Stimulated activated memory B cell treated with anti-CD40 and anti-IgM and Interleukin-4, amounts not matched to agents 10 μg/mL and 1 μg/mL and 100 μg/mL, for 72 hours (primary cell): ENCODE data around the gene TPRN.

ENCODE experiments used
- ATAC-seq: fragments of 150-1000 bp; cut with Tn5 transposase; 2 replicates; pipeline ENCODE4 v1.10.0; 2021
- H3K27ac Mint-ChIP-seq: one replicate; pipeline ENCODE4 v1.8.0; 2022; ENCODE audit warnings: mild to moderate bottlenecking, mixed read lengths
- H3K27me3 Mint-ChIP-seq: one replicate; pipeline ENCODE4 v1.8.0; 2022; ENCODE audit warnings: mixed read lengths
- H3K36me3 Mint-ChIP-seq: one replicate; pipeline ENCODE4 v1.8.0; 2022; ENCODE audit warnings: mixed read lengths
- H3K4me1 Mint-ChIP-seq: one replicate; pipeline ENCODE4 v1.8.0; 2022; ENCODE audit warnings: mixed read lengths
- H3K4me3 Mint-ChIP-seq: one replicate; pipeline ENCODE4 v1.8.0; 2022; ENCODE audit warnings: mild to moderate bottlenecking, moderate library complexity, mixed read lengths
- H3K9me3 Mint-ChIP-seq: one replicate; pipeline ENCODE4 v1.8.0; 2022; ENCODE audit warnings: mixed read lengths

TPRN gene

DNA sequence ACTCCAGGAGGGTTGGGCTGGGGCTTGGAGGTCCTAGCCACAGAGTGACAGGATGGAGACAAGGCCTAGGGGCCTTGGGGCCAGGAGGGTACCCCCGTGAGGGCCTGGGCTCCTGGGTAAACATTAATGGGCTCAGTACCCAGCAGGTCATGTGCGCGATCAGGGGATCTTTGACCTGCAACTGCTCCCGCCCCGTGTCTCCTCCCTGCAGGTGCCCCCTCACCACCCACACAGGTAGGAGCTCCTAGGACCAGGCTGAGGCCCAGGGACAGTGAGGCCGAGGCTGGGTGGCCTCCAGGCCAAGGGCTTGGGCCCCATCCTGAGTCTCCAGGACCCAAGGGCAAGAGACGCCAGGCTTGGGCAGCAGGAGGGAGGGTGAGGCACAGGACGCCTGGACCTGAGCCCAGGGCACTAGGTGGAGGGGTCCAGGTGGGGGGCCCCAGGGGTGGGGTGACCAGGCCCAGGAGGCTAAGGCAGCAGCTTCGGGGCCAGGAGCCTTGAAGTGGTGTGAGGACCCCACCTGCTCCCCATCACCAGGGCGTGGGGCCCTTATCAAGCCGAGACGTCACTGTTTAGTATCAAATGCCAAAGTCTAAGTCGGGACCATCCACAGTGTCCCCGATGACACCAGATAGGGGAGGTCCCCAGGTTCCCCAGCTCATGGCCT is 30.3 kb upstream of the TPRN start, which contains the start of gene SLC34A3:
TSS of gene SLC34A3 (plus strand) at position 197 of the 667 bp plus-strand sequence. CDS start 802 bp downstream, outside the sequence.
- no peak within 1 kb of the TSS for H3K27ac Mint-ChIP-seq

DNA sequence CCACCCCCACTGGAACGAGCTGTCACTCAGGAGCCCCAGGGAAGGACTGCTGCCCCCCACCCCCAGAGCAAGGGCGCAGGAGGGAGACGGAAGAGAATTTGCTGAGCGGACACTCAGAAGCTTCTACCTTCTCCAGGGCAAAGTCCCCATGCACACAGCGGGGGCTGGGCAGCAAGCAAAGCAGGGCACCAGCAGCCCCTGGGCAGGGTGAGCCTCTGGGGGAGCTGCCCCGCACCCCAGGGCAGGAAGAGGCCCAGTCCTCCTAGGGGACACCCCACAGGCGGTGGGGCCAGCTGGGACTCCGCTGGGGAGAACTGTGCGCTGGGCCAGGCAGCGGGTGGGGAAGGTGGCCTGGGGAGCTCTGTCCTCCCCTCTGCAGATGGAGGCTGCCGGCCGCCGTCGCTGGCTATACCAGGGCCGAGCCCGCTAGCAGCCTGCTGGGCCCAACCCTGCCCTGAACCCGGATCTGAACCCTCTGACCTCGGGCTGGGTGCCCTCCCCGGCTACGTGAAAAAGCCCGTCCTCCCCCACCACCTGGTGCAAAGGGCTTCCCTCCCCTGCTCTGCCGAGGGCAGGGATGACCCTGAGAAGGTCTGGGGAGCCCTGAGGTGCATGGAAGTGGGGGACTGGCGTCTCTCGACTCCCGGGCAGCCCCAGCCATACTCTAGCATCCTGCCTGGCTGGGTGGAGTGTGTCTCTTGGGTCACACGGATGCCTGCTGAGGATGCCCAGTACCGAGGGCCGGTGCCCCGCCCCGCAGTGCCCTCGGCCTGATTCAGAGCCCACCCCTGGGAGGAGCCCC is 29.6 kb upstream of the TPRN start:
- H3K36me3 Mint-ChIP-seq, result no peaks in the 10 kb centered on the region
- ATAC-seq, result no peak
- peaks cover 43% of the 10 kb centered on the region for H3K27me3 Mint-ChIP-seq
- peaks cover 14% of the 10 kb centered on the region for H3K4me1 Mint-ChIP-seq
- no peak overlapping the region for H3K4me3 Mint-ChIP-seq
- H3K9me3 Mint-ChIP-seq, result no peaks in the 10 kb centered on the region
- H3K27ac Mint-ChIP-seq, result no peak overlapping the region

More for the DNA sequence above, 30.3 kb upstream of the TPRN start, which contains the start of gene SLC34A3:
- peaks cover 20% of the 10 kb centered on the region for H3K4me1 Mint-ChIP-seq
- peaks cover 47% of the 10 kb centered on the region for H3K27me3 Mint-ChIP-seq
- no peak for ATAC-seq
- H3K9me3 Mint-ChIP-seq, result no peaks in the 10 kb centered on the region
- no peak within 1 kb of the TSS for H3K4me3 Mint-ChIP-seq
- H3K36me3 Mint-ChIP-seq, result no peaks in the 10 kb centered on the region

DNA sequence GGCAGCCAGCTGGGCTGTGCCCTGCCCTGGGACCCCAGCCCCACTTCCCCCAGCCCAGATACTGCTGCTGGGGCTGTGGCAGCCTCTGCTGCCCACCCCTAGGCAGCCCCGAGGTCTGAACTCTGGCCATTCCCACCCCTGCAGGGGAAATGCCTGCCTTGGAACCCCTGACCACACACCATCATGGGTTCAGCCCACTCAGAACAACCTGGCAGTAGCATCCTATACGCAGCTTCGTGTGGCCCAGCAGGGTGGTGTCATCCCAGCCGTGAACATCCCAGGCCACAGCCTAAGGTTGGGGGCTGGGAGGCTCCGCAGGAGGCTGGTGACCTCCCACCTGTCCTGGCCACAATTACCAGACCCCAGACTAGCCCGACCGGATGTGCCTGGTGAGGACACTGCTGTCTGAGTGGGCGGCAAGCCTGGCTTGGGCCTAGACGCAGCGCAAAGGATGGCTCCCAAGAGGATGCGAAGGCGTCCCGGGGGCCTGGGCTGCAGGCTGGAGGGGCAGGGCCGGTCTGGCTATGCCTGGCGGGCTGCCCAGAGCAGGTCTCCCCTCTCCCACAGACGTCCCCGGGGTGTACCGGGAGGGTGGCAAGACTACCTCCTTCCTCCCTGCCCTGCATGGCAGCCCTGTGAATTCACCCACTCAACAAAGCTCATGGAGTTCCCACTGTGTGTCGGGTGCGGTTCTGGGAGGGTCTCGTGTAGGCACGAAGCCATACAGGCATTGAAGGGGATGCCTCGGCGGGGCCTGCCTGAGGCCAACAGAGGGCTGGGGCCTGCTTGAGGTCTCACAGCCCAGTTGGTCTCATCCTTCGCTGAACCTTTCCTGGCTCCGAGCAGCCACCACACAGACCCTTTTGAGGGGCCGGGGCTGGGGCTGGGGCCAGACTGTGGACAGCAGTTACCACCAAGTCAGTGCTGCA is 28.7 kb upstream of the TPRN start:
- Mint-ChIP-seq H3K36me3 (no peaks in the 10 kb centered on the region), H3K27ac (no peak overlapping the region), H3K4me3 (no peak overlapping the region), H3K27me3 (peaks cover 35% of the 10 kb centered on the region), H3K9me3 (no peaks in the 10 kb centered on the region), H3K4me1 (peaks cover 7% of the 10 kb centered on the region)
- no peak for ATAC-seq

DNA sequence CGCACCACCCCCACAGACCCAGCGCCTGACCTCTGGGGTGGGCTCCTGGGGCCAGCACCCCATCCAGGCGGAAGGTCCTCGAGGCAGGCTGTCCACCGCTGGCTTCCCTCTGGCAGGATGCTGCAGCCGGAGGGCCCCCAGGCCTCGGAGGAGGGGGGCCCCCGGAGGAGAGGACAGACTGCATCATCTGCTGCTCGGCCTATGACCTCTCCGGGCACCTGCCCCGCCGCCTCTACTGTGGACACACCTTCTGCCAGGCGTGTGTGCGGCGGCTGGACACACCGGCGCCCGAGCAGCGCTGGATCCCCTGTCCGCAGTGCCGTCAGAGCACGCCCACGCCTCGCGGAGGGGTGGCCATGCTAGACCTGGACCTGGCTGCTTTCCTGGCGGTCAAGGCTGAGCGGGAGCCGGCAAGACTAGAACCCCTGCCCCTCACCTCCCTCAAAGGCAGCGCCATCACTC is 28.0 kb upstream of the TPRN start:
- Mint-ChIP-seq H3K4me1 (peaks cover 13% of the 10 kb centered on the region), H3K4me3 (no peak overlapping the region), H3K36me3 (no peaks in the 10 kb centered on the region), H3K27ac (no peak overlapping the region), H3K27me3 (peaks cover 35% of the 10 kb centered on the region), H3K9me3 (no peaks in the 10 kb centered on the region)
- no peak for ATAC-seq

DNA sequence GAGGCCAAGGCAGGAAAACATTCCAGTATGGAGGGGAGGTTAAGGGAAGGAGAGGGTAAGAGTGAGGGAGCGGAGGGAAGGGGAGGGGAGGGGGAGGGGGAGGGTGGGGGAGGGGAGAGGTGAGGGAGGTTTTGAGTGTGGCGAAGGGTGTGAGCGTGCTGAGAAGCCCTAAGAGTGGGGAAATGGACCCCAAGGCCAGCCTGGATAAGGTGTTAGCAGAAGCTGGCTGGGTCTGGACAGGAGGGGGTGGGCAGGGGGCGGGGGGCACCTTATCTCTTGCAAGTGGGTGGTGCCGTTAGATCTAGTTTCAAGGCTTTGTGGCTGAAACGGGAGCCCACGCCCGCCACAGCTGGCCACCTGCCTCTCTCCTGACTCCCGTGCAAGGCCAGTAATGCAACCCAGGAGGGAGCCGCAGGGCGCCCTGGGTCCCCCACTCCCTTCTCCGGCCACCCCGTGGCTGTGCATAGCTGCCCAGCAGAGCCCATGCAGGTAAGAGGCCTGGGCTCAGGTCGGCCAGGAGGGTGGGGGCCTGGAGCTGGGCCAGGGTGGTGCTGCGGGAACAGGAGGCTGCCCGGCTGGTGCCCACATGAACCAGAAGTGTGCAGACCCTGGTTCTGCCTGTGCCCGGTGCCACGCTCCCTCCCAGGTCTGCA is 27.4 kb upstream of the TPRN start:
- Mint-ChIP-seq H3K27me3 (peaks cover 35% of the 10 kb centered on the region), H3K4me3 (no peak overlapping the region), H3K36me3 (no peaks in the 10 kb centered on the region), H3K9me3 (no peaks in the 10 kb centered on the region), H3K27ac (peak overlapping the region; percentile 58), H3K4me1 (peaks cover 16% of the 10 kb centered on the region)
- ATAC-seq, result no peak

DNA sequence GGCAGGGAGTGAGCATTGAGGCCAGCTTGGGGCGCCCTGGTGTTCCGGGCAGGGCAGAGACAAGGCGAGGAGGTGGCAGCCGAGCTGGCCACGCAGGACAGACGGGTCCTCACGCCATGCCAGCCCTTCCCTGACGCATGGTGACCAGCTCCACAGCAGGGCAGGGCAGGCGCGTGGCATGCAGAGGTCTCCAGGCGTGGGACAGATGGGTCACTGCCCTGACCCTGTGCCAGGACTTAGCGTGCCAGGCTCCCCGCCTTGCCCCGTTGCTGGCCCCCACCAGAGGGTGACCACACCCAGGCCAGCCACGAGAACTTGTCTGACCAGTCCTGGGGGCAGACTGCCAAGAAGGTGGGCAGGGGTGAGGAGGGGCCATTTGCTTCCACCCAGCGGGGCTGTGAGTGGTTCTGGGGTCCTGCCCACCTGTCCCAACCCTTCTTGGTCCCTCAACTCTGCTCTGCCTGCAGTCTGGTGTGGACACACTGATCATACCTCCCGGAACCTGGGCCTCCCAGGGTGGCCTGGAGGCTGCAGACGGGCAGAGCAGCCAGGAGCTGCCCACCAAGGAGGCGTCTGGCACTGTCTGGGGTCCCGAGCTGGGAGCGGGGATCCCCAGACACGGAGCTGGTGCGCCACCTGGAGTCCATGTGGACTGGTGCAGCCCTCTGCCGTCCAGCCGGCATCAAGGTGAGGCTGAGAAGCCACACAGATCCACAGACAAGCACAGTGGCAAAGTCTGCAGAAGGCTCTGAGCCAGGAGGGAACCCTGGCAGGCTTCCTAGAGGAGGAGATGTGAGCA is 26.7 kb upstream of the TPRN start, which contains the start of gene RNF224:
TSS of gene RNF224 (plus strand) at position 449 of the 799 bp plus-strand sequence. CDS start 834 bp downstream, outside the sequence.
- Mint-ChIP-seq H3K4me1 (peaks cover 20% of the 10 kb centered on the region), H3K36me3 (no peaks in the 10 kb centered on the region), H3K4me3 (no peak within 1 kb of the TSS), H3K9me3 (no peaks in the 10 kb centered on the region), H3K27me3 (peaks cover 31% of the 10 kb centered on the region), H3K27ac (peak within 1 kb of the TSS; percentile 58)
- peak; percentile 60 for ATAC-seq

DNA sequence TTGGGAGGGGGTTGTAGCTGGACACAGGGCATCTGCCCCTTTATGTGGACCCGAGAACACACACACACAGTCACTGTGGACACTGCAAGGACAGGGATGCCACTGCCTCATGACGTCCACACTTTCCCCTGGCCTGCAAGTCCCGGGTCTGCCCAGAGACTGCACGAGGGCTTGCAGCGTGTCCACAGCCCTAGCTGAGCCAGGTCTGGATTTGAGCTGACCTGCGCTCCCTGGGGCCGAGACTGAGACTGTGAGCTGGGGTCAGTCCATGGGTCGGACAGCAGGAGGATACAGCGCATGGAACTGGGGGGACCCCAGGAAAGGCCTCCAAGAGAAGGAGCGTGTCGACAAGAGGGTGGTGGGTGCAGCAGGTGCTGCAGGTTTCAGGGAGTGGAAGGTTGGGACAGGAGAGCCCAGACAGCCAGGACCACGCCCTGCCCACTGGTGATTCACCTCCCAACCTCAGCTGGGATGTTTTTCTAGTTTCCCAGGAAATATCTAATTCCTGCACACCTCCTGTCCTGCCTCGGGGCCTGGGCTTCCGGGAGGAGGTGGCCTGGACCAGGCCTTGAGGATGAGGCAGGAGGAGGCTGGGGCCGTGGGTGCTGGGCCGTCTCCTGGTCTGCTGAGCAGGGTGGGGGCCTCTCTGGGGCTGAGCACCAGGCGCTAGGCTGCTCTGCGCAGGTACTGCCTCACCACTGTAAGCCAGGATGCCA is 26.0 kb upstream of the TPRN start:
- Mint-ChIP-seq H3K4me3 (no peak overlapping the region), H3K27me3 (peaks cover 24% of the 10 kb centered on the region), H3K36me3 (no peaks in the 10 kb centered on the region), H3K4me1 (peaks cover 20% of the 10 kb centered on the region), H3K27ac (no peak overlapping the region), H3K9me3 (no peaks in the 10 kb centered on the region)
- no peak for ATAC-seq

DNA sequence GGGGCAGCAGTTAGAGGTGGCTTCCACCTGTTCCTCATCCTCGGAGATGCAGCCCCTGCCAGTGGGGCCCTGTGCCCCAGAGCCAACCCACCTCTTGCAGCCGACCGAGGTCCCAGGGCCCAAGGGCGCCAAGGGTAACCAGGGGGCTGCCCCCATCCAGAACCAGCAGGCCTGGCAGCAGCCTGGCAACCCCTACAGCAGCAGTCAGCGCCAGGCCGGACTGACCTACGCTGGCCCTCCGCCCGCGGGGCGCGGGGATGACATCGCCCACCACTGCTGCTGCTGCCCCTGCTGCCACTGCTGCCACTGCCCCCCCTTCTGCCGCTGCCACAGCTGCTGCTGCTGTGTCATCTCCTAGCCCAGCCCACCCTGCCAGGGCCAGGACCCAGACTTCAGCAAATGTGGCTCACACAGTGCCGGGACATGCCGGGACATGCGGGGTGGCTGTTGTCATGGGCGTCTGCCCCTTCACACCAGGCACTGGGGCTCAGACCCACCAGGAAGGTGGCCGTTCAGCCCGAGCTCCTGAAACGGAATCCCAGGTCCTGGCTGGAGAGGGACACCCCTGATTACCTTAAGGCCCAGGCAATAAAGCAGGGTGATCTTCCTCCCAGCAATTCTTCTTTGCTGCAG is 25.3 kb upstream of the TPRN start:
- Mint-ChIP-seq H3K4me1 (peaks cover 20% of the 10 kb centered on the region), H3K27ac (peak overlapping the region; percentile 14), H3K4me3 (no peak overlapping the region), H3K9me3 (no peaks in the 10 kb centered on the region), H3K36me3 (no peaks in the 10 kb centered on the region), H3K27me3 (peaks cover 17% of the 10 kb centered on the region)
- ATAC-seq, result no peak

DNA sequence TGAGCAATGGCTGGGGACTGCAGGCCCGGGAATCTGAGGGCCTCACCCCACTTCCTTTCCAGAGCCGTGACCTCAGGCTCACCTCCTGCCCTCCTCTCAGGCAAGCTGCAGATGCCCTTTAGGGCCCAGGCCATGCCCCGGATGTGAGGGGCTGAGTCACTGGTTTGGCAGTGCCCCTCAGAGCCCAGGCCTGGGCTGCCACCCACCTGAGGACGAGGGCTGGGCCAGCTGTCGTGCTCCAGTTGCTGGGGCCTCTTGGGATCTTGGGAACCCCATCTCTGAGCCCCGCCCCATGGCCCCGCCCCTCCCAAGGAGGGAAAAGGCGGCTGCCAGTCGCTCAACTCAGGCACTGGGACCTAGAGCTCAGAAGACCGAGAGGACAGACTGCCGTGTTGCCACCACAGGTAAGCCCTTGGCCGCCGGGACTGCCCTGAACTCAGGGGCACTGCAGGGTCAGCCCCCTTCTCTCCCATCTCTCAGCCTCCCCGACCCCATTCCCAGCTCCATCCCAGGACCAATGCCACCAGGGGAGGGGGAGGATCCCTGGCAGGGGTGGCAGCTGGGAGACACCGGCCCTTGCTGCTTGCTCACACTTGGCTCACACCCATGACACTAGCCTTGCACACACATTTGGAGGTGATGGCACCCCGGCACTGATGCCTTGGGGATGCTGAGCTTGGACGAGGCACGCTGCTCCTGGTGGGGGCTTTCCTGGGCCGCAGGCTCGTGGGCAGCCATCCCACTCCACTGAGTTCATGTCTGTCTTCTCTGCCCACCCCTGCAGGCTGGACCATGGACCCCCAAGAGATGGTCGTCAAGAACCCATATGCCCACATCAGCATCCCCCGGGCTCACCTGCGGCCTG is 24.5 kb upstream of the TPRN start, which contains the start of gene CYSRT1:
TSS of gene CYSRT1 (plus strand) at position 345 of the 865 bp plus-strand sequence. CDS start at position 793, 448 bp downstream.
- peaks cover 9% of the 10 kb centered on the region for H3K27me3 Mint-ChIP-seq
- no peak for ATAC-seq
- no peaks in the 10 kb centered on the region for H3K9me3 Mint-ChIP-seq
- peak within 1 kb of the TSS; percentile 83 for H3K4me3 Mint-ChIP-seq
- peaks cover 20% of the 10 kb centered on the region for H3K4me1 Mint-ChIP-seq
- H3K36me3 Mint-ChIP-seq, result no peaks in the 10 kb centered on the region
- peak within 1 kb of the TSS; percentile 69 for H3K27ac Mint-ChIP-seq

DNA sequence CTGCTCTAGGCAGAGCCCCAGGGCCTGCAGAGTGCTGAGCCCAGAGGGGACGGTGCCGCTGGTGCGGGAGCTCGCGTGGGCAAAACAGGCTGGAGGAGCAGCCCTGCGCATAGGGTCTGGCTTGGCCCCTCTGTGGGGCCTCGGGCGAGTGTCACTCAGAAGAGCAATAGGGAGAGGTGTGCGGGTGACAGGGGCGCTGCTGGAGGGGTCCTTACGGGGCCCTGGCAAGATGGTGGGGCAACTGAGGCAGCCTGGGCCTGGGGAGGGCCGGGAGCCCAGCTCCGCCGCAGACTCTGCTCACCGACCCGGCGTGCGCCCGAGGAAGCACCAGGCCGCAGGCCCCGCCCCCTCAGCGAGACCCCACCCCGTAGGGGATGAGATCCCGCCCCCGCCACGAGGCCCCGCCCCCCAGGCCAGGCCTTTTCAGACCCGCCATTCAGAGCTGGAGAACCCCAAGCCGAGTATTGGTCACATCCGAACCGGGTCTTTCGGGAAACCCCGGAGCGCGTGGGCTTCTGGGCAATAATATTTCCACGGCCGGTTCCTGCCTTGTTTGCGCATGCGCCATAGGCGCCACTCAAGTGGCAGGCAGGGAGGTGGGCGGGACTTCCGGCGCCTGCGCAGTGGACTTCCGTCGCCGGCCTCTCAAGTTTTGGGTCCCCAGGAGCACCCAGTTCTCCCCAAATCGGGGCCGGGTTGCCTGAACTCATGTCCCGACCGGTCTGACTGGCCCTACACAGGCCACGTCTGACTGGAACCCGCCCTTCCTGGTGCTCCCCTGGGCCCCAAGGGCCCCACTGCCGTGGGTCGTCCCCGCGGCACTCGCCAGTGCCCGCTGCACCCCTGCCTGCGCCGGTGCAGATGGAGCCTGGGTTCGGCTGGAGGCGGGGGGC is 22.8 kb upstream of the TPRN start:
- peak; percentile 88 for ATAC-seq
- peaks cover 9% of the 10 kb centered on the region for H3K27me3 Mint-ChIP-seq
- peak overlapping the region; percentile 69 for H3K27ac Mint-ChIP-seq
- no peaks in the 10 kb centered on the region for H3K36me3 Mint-ChIP-seq
- peaks cover 20% of the 10 kb centered on the region for H3K4me1 Mint-ChIP-seq
- H3K4me3 Mint-ChIP-seq, result peak overlapping the region; percentile 83
- H3K9me3 Mint-ChIP-seq, result no peaks in the 10 kb centered on the region

DNA sequence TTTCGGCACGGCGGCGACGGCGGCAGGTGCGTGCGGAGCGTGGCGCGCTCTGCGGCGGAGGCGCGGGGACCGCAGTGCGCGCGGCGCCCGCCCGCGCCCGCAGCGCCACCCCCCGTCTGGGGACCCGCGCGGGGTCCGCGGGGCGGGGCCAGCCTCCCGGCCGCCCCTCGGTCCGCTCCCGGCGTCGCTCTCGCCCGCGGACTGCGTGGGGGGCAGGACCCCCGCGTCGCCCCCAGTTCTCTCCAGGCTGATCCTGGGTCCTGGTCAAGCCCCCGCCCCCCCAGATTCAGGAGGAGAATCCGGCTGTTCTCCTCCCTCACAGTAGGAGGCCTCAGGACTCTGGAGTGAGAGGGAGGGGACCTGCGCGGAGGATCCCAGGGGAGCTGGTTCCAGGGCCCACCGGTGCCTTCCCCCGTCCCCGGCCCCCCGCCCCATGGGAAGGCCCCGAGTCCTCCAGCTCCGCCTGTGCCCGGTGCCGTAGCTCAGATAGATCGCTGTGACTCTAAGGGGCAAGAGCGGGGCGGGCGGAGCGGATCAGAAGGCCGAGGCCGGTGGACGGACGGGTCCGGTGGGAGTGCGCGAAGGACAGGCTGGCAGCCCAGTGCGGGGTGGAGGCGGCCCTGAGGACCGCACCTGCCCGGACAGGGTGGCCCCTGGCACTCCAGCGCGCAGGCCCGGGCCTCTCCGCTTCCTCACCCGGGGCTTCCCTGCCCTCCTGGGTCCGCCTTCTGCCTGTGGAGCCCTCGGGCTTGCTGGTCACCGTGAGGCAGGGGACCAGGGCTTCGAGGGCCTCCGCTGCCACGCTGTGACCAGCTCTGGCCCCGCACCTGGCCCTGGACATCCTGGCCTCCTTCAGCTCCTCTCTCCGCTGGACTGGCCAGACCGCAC is 21.9 kb upstream of the TPRN start, which contains the start of gene RNF208:
TSS of gene RNF208 (minus strand) at position 51 of the 888 bp plus-strand sequence. CDS start 1,028 bp downstream, outside the sequence.
- Mint-ChIP-seq H3K27ac (peak within 1 kb of the TSS; percentile 69), H3K27me3 (peaks cover 3% of the 10 kb centered on the region), H3K9me3 (no peaks in the 10 kb centered on the region), H3K4me3 (peak within 1 kb of the TSS; percentile 83), H3K36me3 (no peaks in the 10 kb centered on the region), H3K4me1 (peaks cover 15% of the 10 kb centered on the region)
- peak; percentile 1 for ATAC-seq
